ENCODE measurements around the gene RPS5.
"Not testable (repeated sequence)": the region's sequence is repeated elsewhere in the genome, so short reads cannot be mapped to it uniquely, and the experiment has no call there.

The RPS5 gene

GRCh38 chr19:58386576-58387337 lies at the start of gene RPS5:
Gene RPS5 (plus strand): TSS chr19:58387269. CDS start chr19:58388138, 869 bp downstream.
- peak within 1 kb of the TSS; percentile 94 for H3K4me3 ChIP-seq (ENCODE audit: low read length)
- no peak for TF ChIP-seq CTCF (conservative IDR thresholded peaks at IDR 0.05; ENCODE audit: low read length)
- peak; percentile 99 for DNase-seq (ENCODE audit: low read depth)

DNA sequence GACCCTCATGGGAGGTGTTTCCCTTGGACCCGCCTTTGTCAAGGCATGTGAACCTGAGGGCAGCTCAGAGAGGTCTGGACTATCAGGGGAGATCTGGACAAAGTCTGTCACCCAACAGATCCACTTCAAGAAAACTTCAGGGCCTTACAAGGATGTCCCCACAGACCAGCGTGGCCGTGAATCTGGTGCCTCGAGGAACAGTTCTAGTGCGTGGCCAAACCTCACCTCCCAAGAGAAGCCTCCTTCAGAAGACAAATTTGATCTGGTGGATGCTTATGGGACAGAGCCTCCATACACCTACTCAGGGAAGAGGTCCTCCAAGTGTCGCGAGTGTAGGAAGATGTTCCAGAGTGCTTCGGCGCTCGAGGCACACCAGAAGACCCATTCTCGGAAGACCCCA lies 48.7 kb upstream of the RPS5 start:
- TF ChIP-seq CTCF (conservative IDR thresholded peaks at IDR 0.05; ENCODE audit: low read length), result no peak

GRCh38 chr19:58338825-58339558 lies 48.1 kb upstream of the RPS5 start:
- DNase-seq (ENCODE audit: low read depth), result no peak
- no peak for TF ChIP-seq CTCF (conservative IDR thresholded peaks at IDR 0.05; ENCODE audit: low read length)
- H3K4me3 ChIP-seq (ENCODE audit: low read length), result no peak overlapping the region

More for the DNA sequence above, 48.7 kb upstream of the RPS5 start:
- DNase-seq (ENCODE audit: low read depth), result no peak
- H3K4me3 ChIP-seq (ENCODE audit: low read length), result no peak overlapping the region

GRCh38 chr19:58345558-58345957 lies 41.5 kb upstream of the RPS5 start:
- no peak for TF ChIP-seq CTCF (conservative IDR thresholded peaks at IDR 0.05; ENCODE audit: low read length)
- no peak for DNase-seq (ENCODE audit: low read depth)
- no peak overlapping the region for H3K4me3 ChIP-seq (ENCODE audit: low read length)

GRCh38 chr19:58346961-58347929 lies 39.8 kb upstream of the RPS5 start:
- TF ChIP-seq CTCF (conservative IDR thresholded peaks at IDR 0.05; ENCODE audit: low read length), result no peak
- DNase-seq (ENCODE audit: low read depth), result peak; percentile 70
- H3K4me3 ChIP-seq (ENCODE audit: low read length), result peak overlapping the region; percentile 91

- peak overlapping the region; percentile 91 for H3K4me3 ChIP-seq (ENCODE audit: low read length)
Observed at GRCh38 chr19:58348080-58348479, 39.0 kb upstream of the RPS5 start.

DNA sequence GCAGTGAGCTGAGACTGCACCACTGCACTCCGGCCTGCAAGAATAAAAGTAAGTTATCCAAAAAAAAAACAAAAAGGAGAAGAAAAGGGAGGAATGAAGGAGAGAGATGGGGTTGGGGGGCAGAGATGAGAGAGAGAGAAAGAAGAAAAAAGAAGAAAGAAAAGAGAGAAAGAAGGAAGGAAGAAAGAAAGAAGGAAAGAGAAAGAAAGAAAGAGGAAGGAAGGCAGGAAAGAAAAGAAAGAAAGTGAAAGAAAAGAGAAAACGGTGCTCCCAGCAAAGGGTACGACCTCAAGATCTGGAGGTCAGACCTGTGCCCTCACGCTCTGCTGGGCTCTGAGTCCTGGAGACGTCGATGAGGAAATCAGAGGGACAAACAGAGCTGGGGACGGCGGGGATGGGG lies 37.5 kb upstream of the RPS5 start:
- DNase-seq (ENCODE audit: low read depth), result no peak
- TF ChIP-seq CTCF (conservative IDR thresholded peaks at IDR 0.05; ENCODE audit: low read length), result no peak
- H3K4me3 ChIP-seq (ENCODE audit: low read length), result no peak overlapping the region

More at GRCh38 chr19:58348080-58348479, 39.0 kb upstream of the RPS5 start:
- not testable (repeated sequence) for DNase-seq (ENCODE audit: low read depth)
